Fibroblast of peridontal ligament (primary cell): ENCODE results near the gene F2RL1.
"Not testable (repeated sequence)": the region's sequence is repeated elsewhere in the genome, so short reads cannot be mapped to it uniquely, and the experiment has no call there.

ENCODE experiments used
- DNase-seq: peaks from one replicate; pipeline ENCODE4 v3.0.0-alpha.2; 2010; ENCODE audit errors: extremely low read depth

F2RL1 gene

GRCh38 chr5:76849419-76850291, 30.8 kb downstream of the F2RL1 start, which contains the start of gene S100Z:
Gene S100Z (plus strand): TSS chr5:76850014. CDS start chr5:76875360, 25,346 bp downstream.
- no peak for DNase-seq

DNA sequence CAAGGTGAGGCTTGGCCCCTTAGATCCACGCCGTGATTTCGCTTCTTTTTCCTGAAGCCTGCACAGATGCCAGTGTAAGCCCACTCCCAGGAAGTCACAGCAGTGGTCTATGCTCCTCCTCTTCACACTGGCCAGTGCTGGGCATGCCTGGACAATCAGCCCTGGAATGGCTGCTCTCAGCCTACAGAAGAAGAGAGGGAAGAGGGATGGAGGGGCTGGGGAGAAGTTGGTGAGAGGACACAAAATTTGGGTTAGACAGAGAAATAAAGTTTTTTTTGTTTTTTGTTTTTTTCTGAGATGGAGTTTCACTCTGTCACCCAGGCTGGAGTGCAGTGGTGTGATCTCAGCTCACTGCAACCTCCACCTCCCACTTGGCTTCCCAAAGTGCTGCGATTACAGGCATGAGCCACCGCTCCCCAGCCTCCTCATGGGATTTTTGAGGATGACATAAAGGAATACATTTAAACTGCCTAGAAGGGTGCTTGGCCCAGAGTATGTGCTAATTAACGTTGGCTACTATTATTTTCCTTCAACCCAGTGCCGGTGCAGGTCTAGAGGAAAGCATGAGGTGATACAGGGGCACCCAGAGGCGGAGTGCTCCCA, 31.8 kb downstream of the F2RL1 start:
- DNase-seq = no peak

DNA sequence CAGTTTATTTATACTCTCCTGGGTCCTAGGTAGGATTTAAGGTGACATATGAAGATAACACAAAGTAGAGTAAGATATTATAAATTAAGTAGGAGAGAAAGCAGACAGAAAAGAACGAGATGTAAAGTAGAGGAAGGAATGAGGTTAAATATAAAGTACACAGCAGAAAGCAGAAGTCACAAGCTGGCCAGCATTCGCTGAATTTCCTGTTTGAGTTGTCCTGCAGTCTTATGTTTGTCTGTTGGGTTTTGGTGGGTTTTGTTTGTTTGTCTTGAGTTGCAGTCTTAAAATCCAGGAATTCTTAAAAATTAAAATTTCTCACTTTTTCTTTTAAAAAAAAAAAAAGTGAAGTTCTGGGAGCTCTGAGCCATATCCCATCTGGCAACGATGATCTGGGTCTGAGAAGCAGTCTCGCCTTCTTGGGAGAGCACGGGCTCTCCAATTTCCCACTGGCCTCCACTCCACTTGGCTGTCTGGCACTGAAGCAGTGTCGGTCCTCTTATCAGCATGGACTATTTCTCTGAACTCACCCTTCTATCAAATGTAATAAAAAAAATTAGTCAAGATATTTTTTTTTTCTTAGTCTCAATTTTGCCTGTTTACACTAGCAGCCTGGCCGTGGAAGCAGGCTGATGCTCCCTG, 33.0 kb downstream of the F2RL1 start:
- no peak for DNase-seq

DNA sequence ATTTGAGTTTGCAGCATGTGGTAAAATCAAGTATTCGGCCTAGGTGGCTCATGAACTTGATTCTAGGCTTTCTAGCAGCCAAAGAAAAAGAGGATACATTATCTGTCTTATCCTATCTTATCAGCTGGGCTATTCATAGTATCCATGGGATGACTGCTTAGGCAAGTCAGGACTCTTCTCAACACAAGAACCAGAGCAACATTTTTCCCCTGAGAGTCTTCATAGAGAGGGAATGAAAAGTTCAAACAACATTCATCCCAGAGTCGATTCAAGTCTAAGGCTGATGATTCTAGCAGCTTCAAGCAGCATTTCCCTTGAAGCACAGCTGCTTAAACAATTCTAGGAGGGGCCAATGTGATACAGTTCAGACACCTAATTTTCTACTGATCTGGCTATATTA, 33.9 kb downstream of the F2RL1 start:
- no peak for DNase-seq

GRCh38 chr5:76853741-76854140, 34.9 kb downstream of the F2RL1 start:
- DNase-seq = not testable (repeated sequence)

DNA sequence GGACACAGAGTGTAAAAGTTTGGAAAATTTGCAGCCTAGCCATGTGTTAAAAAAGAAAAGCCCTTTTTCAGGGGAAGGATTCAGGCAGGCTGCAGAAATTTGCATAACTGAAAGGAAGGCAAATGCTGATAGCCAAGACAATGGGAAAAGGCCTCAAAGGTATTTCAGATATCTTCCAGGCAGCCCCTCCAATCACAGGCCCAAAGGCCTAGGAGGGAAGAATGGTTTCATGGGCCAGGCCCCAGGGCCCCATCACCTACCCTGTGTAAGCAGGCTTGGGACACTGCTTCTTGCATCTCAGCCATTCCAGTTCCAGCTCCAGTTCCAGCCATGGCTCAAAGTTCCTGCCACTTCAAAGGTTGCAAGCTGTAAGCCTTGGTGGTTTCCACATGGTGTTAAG, 35.8 kb downstream of the F2RL1 start:
- no peak for DNase-seq

- DNase-seq = not testable (repeated sequence)
These were observed 36.7 kb downstream of the F2RL1 start for GRCh38 chr5:76855501-76855900.

- no peak for DNase-seq
These were observed 37.1 kb downstream of the F2RL1 start for GRCh38 chr5:76855961-76856360.

DNA sequence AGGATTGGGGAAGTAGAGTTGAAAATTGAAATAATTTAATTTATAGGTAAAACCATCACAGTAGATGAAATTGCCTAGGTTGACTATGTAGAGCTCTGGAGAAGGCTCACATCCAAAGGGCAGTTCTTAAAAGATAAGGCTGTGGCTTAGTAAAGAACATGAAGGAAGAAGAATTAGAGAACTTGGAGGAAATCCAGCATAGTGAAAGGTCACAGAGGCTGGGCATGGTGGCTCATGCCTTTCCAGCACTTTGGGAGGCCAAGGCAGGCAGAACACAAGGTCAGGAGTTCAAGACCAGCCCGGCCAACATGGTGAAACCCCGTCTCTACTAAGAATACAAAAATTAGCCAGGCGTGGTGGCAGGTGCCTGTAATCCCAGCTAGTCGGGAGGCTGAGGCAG, 38.0 kb downstream of the F2RL1 start:
- not testable (repeated sequence) for DNase-seq

DNA sequence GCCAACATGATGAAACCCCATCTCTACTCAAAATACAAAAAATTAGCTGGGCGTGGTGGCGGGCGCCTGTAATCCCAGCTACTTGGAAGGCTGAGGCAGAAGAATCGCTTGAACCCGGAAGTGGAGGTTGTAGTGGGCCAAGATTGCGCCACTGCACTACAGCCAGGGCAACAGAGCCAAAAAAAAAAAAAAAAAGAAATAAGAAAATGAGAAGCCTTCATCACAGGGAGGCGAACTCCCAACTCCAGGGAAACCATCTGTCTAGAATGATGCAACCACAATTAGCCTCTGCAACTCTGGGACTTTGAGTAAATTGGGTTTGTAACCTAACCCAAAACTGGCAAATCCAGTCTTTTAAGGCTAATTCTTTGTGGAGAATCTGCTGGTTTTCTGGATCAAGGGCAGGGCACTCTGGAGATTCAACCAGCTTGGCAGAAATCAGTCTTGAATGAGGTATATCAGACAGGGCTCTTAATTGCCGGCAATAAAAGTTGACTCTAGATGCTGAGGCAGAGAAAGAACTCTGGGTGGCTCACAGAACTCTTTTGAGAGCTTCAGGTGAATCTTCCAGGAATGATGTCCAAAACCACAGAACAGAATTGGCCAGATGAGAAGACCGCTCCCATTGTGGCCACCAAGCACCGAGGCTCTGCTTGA, 40.9 kb downstream of the F2RL1 start:
- DNase-seq = peak; percentile 85

DNA sequence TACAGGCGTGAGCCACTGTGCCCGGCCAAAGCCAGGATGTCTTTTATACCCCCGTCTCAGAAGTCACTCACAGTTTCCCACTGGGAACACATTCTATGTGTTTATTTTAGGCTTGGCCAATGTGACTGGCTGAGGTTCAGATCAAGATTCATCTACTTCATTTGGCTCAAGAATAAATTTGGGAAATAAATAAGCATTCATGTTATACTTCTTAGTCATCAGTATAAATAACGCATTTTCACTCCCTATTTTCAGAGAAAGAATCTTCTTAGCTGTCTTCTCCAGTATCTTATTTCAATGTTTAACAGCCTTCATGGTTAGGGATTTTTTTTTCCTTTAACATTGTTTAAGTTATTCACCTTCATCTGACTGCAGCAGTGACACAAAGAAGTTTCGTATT, 42.8 kb downstream of the F2RL1 start:
- peak; percentile 63 for DNase-seq

GRCh38 chr5:76863001-76863400, 44.2 kb downstream of the F2RL1 start:
- DNase-seq = no peak

GRCh38 chr5:76866503-76866902, 47.7 kb downstream of the F2RL1 start:
- no peak for DNase-seq

DNA sequence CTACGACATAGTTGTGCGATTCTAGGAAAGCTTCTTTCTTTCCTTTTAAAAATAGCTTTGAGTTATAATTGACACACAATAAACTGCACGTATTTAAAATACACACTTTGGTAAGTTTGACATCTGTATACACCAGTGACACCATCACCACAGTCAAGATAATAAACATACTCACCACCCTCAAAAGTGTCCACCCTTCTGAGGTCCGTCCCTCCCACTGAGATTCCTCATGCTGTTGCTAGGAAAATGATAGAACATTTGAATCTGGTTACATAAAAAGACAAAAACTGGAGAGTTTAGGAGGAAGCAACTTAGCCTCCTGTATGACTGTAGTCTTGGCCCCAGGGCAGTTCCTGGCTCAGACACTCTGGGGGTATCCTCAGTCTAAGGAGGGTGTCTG, 48.2 kb downstream of the F2RL1 start:
- DNase-seq = peak; percentile 33

DNA sequence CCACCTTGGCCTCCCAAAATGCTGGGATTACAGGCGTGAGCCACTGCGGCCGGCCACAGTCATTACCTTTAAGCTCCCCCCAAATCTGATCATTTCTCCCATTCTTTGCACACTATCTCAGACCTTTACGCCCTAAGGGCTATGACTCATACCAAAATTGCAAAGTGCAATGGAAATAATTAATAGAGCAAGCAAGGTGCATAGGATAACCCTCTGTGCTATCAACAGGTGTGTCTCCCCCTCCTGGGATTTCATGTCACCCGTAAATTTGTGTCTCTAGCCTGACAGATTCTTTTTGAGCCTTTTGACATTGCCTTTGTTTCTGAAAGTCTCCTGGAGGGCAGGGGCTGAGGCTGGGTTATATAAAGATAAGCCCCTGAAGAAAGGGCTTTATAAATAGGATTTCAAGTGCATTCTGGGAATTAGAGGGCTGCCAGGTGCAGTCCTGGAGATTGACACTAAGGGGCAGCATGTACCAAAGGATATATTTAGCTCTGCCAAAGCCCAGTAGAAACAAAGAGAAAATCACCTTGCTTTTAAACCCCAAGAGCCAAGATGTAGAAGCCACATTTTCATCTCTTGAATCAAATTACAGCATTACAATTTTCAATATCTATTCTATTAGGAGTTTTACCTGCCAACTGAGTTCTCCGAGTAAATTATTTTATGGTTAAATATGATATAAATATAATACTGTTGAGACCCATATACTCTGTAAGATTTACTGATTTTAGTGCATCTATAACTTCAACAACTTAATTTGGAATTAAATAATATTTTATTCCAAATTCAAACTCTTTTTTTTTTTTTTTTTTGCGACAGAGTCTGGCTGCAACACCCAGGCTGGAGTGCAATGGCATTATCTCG, 49.2 kb downstream of the F2RL1 start:
- DNase-seq = peak; percentile 82

- DNase-seq = no peak
These were observed 51.2 kb downstream of the F2RL1 start for GRCh38 chr5:76870046-76870445.

- no peak for DNase-seq
These were observed 55.3 kb downstream of the F2RL1 start for GRCh38 chr5:76874088-76874581.
